Keratinocyte (primary cell): ENCODE results near the gene MAN2B1. TPM values are rescaled to one million over a fixed set of nuclear protein-coding genes. Genes with fewer than 3 reads are reported as not detected.
A peak's percentile ranks its signal among the peaks of the same experiment; 100 is the strongest.

Source experiments
- DNase-seq: peaks from one replicate; pipeline ENCODE4 v3.0.0-alpha.2; 2011; ENCODE audit warnings: low read depth, missing footprints, low spot score
- FAIRE-seq: peaks from 2 replicates; lab custom pipeline; 2011; peaks lifted over from hg19 to GRCh38; lab: Jason Lieb, UNC
- H2AFZ ChIP-seq: 2 replicates; pipeline ENCODE4 v1.6.0; 2012; ENCODE audit warnings: low read length, control low read depth, inconsistent platforms; ENCODE audit not compliant: control insufficient read depth
- H3K27ac ChIP-seq: 2 replicates; pipeline ENCODE4 v1.5.1; 2011; ENCODE audit warnings: low read length; ENCODE audit not compliant: control insufficient read depth, insufficient read depth
- H3K27me3 ChIP-seq: 3 replicates; pipeline ENCODE4 v1.6.0; 2011; ENCODE audit warnings: low read length; ENCODE audit not compliant: control insufficient read depth, insufficient read depth; ENCODE audit errors: extremely low read depth
- H3K36me3 ChIP-seq, 2 experiments: 2 replicates in 1 of 2; 3 replicates in 1 of 2; pipeline ENCODE4 v1.5.1; 2011; ENCODE audit warnings: low read length in 2 of 2, mild to moderate bottlenecking in 1 of 2; ENCODE audit not compliant: control insufficient read depth in 2 of 2, insufficient read depth in 2 of 2; ENCODE audit errors: extremely low read depth in 1 of 2
- H3K4me1 ChIP-seq: 3 replicates; pipeline ENCODE4 v1.5.1; 2011; ENCODE audit warnings: low read length; ENCODE audit not compliant: control insufficient read depth, insufficient read depth; ENCODE audit errors: extremely low read depth
- H3K4me2 ChIP-seq: 3 replicates; pipeline ENCODE4 v1.6.0; 2011; ENCODE audit warnings: low read depth, low read length; ENCODE audit not compliant: control insufficient read depth, insufficient read depth; ENCODE audit errors: extremely low read depth
- H3K4me3 ChIP-seq, 3 experiments: fragments of 200-600 bp in 1 of 3; sonication (generic) in 1 of 3; 2 replicates in 2 of 3; 3 replicates in 1 of 3; pipeline ENCODE4 v1.5.1; 2011 to 2016; ENCODE audit warnings: low read length in 3 of 3, mild to moderate bottlenecking in 3 of 3, control low read depth in 2 of 3, inconsistent platforms in 1 of 3, low read depth in 1 of 3, mixed read lengths in 1 of 3, mixed run types in 1 of 3, moderate library complexity in 1 of 3; ENCODE audit not compliant: control insufficient read depth in 2 of 3, insufficient read depth in 2 of 3; ENCODE audit errors: extremely low read depth in 1 of 3
- H3K79me2 ChIP-seq: 2 replicates; pipeline ENCODE4 v1.6.0; 2012; ENCODE audit warnings: low read length; ENCODE audit not compliant: control insufficient read depth, insufficient read depth
- H3K9ac ChIP-seq: 3 replicates; pipeline ENCODE4 v1.6.0; 2011; ENCODE audit warnings: low read length; ENCODE audit not compliant: control insufficient read depth, insufficient read depth; ENCODE audit errors: extremely low read depth
- H3K9me1 ChIP-seq: 3 replicates; pipeline ENCODE4 v1.6.0; 2011; ENCODE audit warnings: low read length; ENCODE audit not compliant: control insufficient read depth, insufficient read depth; ENCODE audit errors: extremely low read depth
- H3K9me3 ChIP-seq: 2 replicates; pipeline ENCODE4 v1.5.1; 2012; ENCODE audit warnings: low read depth, low read length; ENCODE audit not compliant: control insufficient read depth
- H4K20me1 ChIP-seq: 3 replicates; pipeline ENCODE4 v1.6.0; 2011; ENCODE audit warnings: low read length; ENCODE audit not compliant: control insufficient read depth, insufficient read depth; ENCODE audit errors: extremely low read depth
- CTCF ChIP-seq, 3 experiments: IDR thresholded peaks in 1 of 3; conservative IDR thresholded peaks in 1 of 3; optimal IDR thresholded peaks in 1 of 3; 2 replicates in 2 of 3; 3 replicates in 1 of 3; pipeline versions ENCODE3 to v1.5.1; 2011; ENCODE audit warnings: low read length in 3 of 3, mild to moderate bottlenecking in 3 of 3, moderate library complexity in 2 of 3, control low read depth in 1 of 3, inconsistent platforms in 1 of 3; ENCODE audit not compliant: insufficient read depth in 2 of 3; ENCODE audit errors: extremely low read depth in 1 of 3
- EZH2 ChIP-seq: IDR thresholded peaks from one replicate; pipeline ENCODE4 v1.6.1; 2012; ENCODE audit warnings: inconsistent platforms, mild to moderate bottlenecking, low read length, moderate library complexity
- dilution Hi-C: fragments of 300-500 bp; cut with MboI; formaldehyde crosslinking; loops from one replicate; pipeline ENCODE4 v1.7.0; 2020; ENCODE audit warnings: low sequenced_read_pairs; ENCODE audit not compliant: extremely low pct_ligation_motif_present
- polyA plus RNA-seq, 5 experiments: library from polyadenylated mRNA; depleted of rRNA in 3 of 5; stranded (reverse) in 3 of 5; stranded (forward) in 1 of 5; unstranded in 1 of 5; fragments of >200 nt; gene quantifications; 1 replicate in 1 of 5; 2 replicates in 3 of 5; 3 replicates in 1 of 5; pipeline versions ENCODE4 v1.2.1 to v1.2.3, GENCODE V29; 2011 to 2012; ENCODE audit warnings: missing spikeins in 2 of 5, low read depth in 1 of 5, low replicate concordance in 1 of 5

MAN2B1 gene
- polyA plus RNA-seq, 1 donor (not counting 4 experiments of a cell fraction or from before 2014, with no cell fraction given), result 17.0 TPM

- FAIRE-seq (no peak), DNase-seq (no peak)
- peaks cover 2% of the 10 kb centered on the region for H4K20me1 ChIP-seq
- H3K4me2 ChIP-seq, result no peak overlapping the region
- no peak overlapping the region for H2AFZ ChIP-seq
- dilution Hi-C loops, result no loop called here
- H3K27me3 ChIP-seq, result no peaks in the 10 kb centered on the region
- H3K9ac ChIP-seq, result no peak overlapping the region
- peaks cover 77% of the 10 kb centered on the region for H3K79me2 ChIP-seq
- H3K27ac ChIP-seq, result no peak overlapping the region
- H3K9me3 ChIP-seq, result no peaks in the 10 kb centered on the region
- H3K36me3 ChIP-seq, result peaks cover 0 to 8% of the 10 kb centered on the region in 2 experiments
- TF ChIP-seq EZH2 (no peak), CTCF (optimal IDR thresholded peaks at IDR 0.05 in 1 of 3, IDR thresholded peaks at IDR 0.05 in 1 of 3, conservative IDR thresholded peaks at IDR 0.05 in 1 of 3; ENCODE audit: extremely low read depth in 1 of 3, insufficient read depth in 2 of 3, low read length in 3 of 3) (no peak)
- H3K4me1 ChIP-seq, result no peaks in the 10 kb centered on the region
- no peaks in the 10 kb centered on the region for H3K9me1 ChIP-seq
- H3K4me3 ChIP-seq, result no peak overlapping the region
Observed at GRCh38 chr19:12617646-12618045, 48.9 kb downstream of the MAN2B1 start.

DNA sequence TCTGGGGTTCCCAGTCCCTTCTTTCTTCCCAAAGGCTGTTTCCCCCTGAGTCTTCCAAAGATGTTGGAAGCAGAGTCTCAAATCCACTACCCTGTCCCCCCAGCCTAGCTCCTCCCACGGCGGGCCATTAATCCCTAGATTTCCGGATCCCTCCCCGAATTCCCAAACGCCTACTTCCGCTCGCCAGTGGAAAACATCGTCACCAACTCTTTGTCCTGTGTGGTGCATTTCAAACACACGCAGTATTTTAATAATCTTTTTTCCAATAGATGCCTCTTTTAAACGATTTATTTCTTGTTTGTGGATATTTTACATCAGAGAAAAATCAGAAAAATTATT, 55.2 kb downstream of the MAN2B1 start:
- dilution Hi-C loops, result no loop called here
- Histone ChIP-seq H3K4me1 (peaks cover 9% of the 10 kb centered on the region), H3K36me3 (peaks cover 5 to 10% of the 10 kb centered on the region in 2 experiments), H3K9me1 (no peaks in the 10 kb centered on the region), H3K27me3 (no peaks in the 10 kb centered on the region), H3K4me2 (peak overlapping the region; percentile 90), H2AFZ (peak overlapping the region; percentile 94), H3K27ac (peak overlapping the region; percentile 94), H4K20me1 (peaks cover 2% of the 10 kb centered on the region), H3K9ac (peak overlapping the region; percentile 97), H3K4me3 (peak overlapping the region; percentile 93 to 100 (median 99)), H3K79me2 (peaks cover 63% of the 10 kb centered on the region), H3K9me3 (no peaks in the 10 kb centered on the region)
- FAIRE-seq, result no peak
- no peak for DNase-seq
- TF ChIP-seq CTCF (optimal IDR thresholded peaks at IDR 0.05 in 1 of 3, IDR thresholded peaks at IDR 0.05 in 1 of 3, conservative IDR thresholded peaks at IDR 0.05 in 1 of 3; ENCODE audit: extremely low read depth in 1 of 3, insufficient read depth in 2 of 3, low read length in 3 of 3) (no peak), EZH2 (no peak)
